Chondrocyte (in vitro differentiated cells): ENCODE results near the gene ODF2. TPM values are rescaled to one million over a fixed set of nuclear protein-coding genes. Genes with fewer than 3 reads are reported as not detected.

Experiments used
- DNase-seq: peaks from one replicate; pipeline ENCODE4 v3.0.0; 2021; ENCODE audit warnings: mixed read lengths, low spot score
- H3K27ac Mint-ChIP-seq: one replicate; pipeline ENCODE4 v1.8.0; 2021; ENCODE audit warnings: mild to moderate bottlenecking, moderate library complexity, mixed read lengths; ENCODE audit not compliant: unreplicated experiment
- H3K27me3 Mint-ChIP-seq: 2 replicates; pipeline ENCODE4 v1.8.0; 2021; ENCODE audit warnings: low read depth, mixed read lengths
- H3K36me3 Mint-ChIP-seq: 2 replicates; pipeline ENCODE4 v1.8.0; 2021; ENCODE audit warnings: low read depth, mixed read lengths
- H3K4me1 Mint-ChIP-seq: 2 replicates; pipeline ENCODE4 v1.8.0; 2021; ENCODE audit warnings: low read depth, mild to moderate bottlenecking, mixed read lengths
- H3K4me3 Mint-ChIP-seq: one replicate; pipeline ENCODE4 v1.8.0; 2021; ENCODE audit warnings: mild to moderate bottlenecking, moderate library complexity, mixed read lengths; ENCODE audit not compliant: unreplicated experiment
- H3K9me3 Mint-ChIP-seq: 2 replicates; pipeline ENCODE4 v1.8.0; 2021; ENCODE audit warnings: low read depth, mixed read lengths
- CTCF ChIP-seq: fragments of 200-600 bp; sonication (generic); IDR thresholded peaks from 2 replicates; pipeline ENCODE4 v1.5.0; 2021; ENCODE audit warnings: antibody characterized with exemption, mild to moderate bottlenecking, moderate library complexity
- total RNA-seq: library from RNA; stranded (reverse); gene quantifications from 3 replicates; pipeline ENCODE4 v1.2.1, GENCODE V29; 2021

ODF2 gene
- total RNA-seq, 1 donor from 2014 or later, result 25.6 TPM

- H3K4me3 Mint-ChIP-seq, result peak overlapping the region; percentile 91
- H3K9me3 Mint-ChIP-seq, result no peaks in the 10 kb centered on the region
- peak overlapping the region; percentile 90 for H3K27ac Mint-ChIP-seq
- H3K36me3 Mint-ChIP-seq, result peaks cover 3% of the 10 kb centered on the region
- DNase-seq, result no peak
- TF ChIP-seq CTCF, result peak; percentile 29
- H3K4me1 Mint-ChIP-seq, result peaks cover 18% of the 10 kb centered on the region
- H3K27me3 Mint-ChIP-seq, result no peaks in the 10 kb centered on the region
Observed at GRCh38 chr9:128456613-128457061, 831 bp downstream of the ODF2 start.

GRCh38 chr9:128457207-128457606, 1.4 kb downstream of the ODF2 start:
- H3K9me3 Mint-ChIP-seq, result no peaks in the 10 kb centered on the region
- H3K27ac Mint-ChIP-seq, result no peak overlapping the region
- H3K4me3 Mint-ChIP-seq, result peak overlapping the region; percentile 91
- no peak for TF ChIP-seq CTCF
- peaks cover 18% of the 10 kb centered on the region for H3K4me1 Mint-ChIP-seq
- DNase-seq, result no peak
- H3K36me3 Mint-ChIP-seq, result peaks cover 5% of the 10 kb centered on the region
- H3K27me3 Mint-ChIP-seq, result no peaks in the 10 kb centered on the region

GRCh38 chr9:128459011-128459410, 3.2 kb downstream of the ODF2 start:
- H3K27ac Mint-ChIP-seq, result no peak overlapping the region
- H3K36me3 Mint-ChIP-seq, result peaks cover 9% of the 10 kb centered on the region
- H3K27me3 Mint-ChIP-seq, result no peaks in the 10 kb centered on the region
- no peak for TF ChIP-seq CTCF
- no peak for DNase-seq
- H3K9me3 Mint-ChIP-seq, result no peaks in the 10 kb centered on the region
- H3K4me1 Mint-ChIP-seq, result peaks cover 18% of the 10 kb centered on the region
- H3K4me3 Mint-ChIP-seq, result no peak overlapping the region

GRCh38 chr9:128469070-128469469, 13.3 kb downstream of the ODF2 start:
- Mint-ChIP-seq H3K27me3 (no peaks in the 10 kb centered on the region), H3K27ac (no peak overlapping the region), H3K4me1 (peaks cover 3% of the 10 kb centered on the region), H3K9me3 (no peaks in the 10 kb centered on the region), H3K36me3 (peaks cover 13% of the 10 kb centered on the region), H3K4me3 (no peak overlapping the region)
- DNase-seq, result no peak
- no peak for TF ChIP-seq CTCF

- H3K27me3 Mint-ChIP-seq, result no peaks in the 10 kb centered on the region
- no peak overlapping the region for H3K4me3 Mint-ChIP-seq
- peaks cover 13% of the 10 kb centered on the region for H3K36me3 Mint-ChIP-seq
- no peak overlapping the region for H3K27ac Mint-ChIP-seq
- DNase-seq, result no peak
- no peaks in the 10 kb centered on the region for H3K9me3 Mint-ChIP-seq
- TF ChIP-seq CTCF, result no peak
- peaks cover 3% of the 10 kb centered on the region for H3K4me1 Mint-ChIP-seq
Observed at GRCh38 chr9:128470560-128470959, 14.8 kb downstream of the ODF2 start.
